ENCODE results near the gene VSIG10L. TPM values are rescaled to one million over a fixed set of nuclear protein-coding genes. Genes with fewer than 3 reads are reported as not detected.

VSIG10L gene
- total and polyA plus RNA-seq, 2 donors from 2014 or later = 1.8 to 2.2 TPM

DNA sequence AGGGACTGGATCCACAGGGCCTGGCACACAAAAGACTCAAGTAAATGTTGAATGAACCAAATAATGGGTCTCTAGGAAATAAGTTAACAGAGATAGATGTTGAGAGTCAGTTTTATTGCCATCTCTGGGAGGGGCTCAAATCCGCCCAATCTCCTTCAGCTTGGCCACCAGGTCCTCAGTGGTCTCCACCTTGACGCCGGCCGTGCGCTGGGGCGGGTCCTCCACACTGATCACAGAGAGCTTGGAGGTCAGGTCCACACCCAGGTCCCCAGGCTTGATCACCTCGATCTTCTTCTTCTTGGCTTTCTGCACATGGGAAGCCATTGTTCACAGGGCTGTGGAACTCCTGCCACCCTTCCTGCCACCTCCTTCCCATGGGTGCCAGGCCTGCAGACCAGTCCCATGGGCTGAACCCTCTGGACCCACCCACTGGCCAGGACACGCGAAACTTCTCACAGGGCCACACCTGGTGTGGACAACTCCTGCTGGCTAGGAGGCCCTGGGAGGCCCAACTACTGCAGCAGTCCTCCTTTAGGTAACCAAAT, 3.2 kb upstream of the VSIG10L start:
- peaks cover 0 to 3% (median 0%) of the 10 kb centered on the region in 3 donors for H3K4me1 ChIP-seq (ENCODE audit: control insufficient read depth in 2 of 3, insufficient read depth in 2 of 3, low read depth in 1 of 3, low read length in 3 of 3)
- intact Hi-C loops (cut with DNase I) = no loop called here
- H3K4me3 ChIP-seq (ENCODE audit: low read length in 3 of 3) = no peak overlapping the region
- no peak overlapping the region for H3K27ac ChIP-seq (ENCODE audit: low read depth in 2 of 2, low read length in 2 of 2)
- H3K36me3 ChIP-seq (ENCODE audit: control insufficient read depth in 2 of 3, insufficient read depth in 3 of 3, low read length in 3 of 3) = peaks cover 0 to 15% (median 6%) of the 10 kb centered on the region in 3 donors
- peak in 1 of 5 donors; percentile 59 for DNase-seq
- no peak for FAIRE-seq
- no peak overlapping the region for H3K9ac ChIP-seq (ENCODE audit: low read length in 3 of 3)
- no peaks in the 10 kb centered on the region for H3K27me3 ChIP-seq (ENCODE audit: control insufficient read depth, insufficient read depth, low read length)
- TF ChIP-seq, protein P1, sequence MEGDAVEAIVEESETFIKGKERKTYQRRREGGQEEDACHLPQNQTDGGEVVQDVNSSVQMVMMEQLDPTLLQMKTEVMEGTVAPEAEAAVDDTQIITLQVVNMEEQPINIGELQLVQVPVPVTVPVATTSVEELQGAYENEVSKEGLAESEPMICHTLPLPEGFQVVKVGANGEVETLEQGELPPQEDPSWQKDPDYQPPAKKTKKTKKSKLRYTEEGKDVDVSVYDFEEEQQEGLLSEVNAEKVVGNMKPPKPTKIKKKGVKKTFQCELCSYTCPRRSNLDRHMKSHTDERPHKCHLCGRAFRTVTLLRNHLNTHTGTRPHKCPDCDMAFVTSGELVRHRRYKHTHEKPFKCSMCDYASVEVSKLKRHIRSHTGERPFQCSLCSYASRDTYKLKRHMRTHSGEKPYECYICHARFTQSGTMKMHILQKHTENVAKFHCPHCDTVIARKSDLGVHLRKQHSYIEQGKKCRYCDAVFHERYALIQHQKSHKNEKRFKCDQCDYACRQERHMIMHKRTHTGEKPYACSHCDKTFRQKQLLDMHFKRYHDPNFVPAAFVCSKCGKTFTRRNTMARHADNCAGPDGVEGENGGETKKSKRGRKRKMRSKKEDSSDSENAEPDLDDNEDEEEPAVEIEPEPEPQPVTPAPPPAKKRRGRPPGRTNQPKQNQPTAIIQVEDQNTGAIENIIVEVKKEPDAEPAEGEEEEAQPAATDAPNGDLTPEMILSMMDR (IDR thresholded peaks at IDR 0.05; ENCODE audit: borderline replicate concordance, extremely low read depth, insufficient read depth) = no peak
- H3K9me3 ChIP-seq (ENCODE audit: control insufficient read depth in 2 of 3, insufficient read depth in 1 of 3, low read length in 3 of 3) = no peaks in the 10 kb centered on the region

DNA sequence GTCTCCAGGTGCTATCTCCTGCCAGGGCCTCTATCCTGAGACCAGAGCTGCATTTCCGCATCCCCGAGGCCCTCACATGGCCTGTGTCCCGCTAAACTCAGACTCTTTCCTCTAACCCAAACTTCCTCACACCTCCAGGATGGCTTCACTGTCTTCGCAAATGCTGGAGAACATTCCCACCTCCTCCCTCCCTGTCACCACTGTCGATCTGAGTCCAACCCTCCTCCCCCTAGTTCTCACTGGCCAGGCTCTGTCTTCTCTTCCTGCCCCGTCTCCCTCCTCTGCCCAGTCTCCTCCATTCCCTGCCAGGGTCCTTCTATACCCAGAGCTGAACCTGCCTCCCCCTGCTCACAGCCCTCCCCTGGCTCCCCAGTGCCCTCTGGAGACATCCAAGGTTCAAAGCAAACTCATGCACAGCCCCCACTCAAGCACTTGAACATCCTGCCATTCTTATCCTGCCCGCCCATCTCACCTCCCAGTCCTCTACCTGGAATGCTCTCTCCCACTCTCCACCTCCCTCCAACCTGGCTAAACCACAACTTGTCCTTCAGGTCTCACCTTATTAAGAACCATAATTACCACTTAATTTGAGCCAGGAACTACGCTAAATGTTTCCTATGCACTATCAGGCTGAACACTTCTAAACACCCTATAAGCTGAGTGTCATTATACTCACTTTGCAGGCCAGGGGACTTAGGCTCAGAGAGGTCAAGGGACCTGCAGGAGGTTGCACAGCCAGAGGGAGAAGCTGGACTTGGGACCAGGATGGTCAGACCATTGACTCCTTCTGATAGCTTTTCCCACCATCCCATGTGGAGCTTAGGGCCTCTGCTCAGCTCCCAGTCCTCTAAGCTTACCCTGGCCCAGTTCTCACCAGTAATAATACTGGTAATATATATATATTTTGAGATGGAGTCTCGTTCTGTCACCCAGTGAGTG, 961 bp upstream of the VSIG10L start:
- no peak overlapping the region for H3K9ac ChIP-seq (ENCODE audit: low read length in 3 of 3)
- H3K4me3 ChIP-seq (ENCODE audit: low read length in 3 of 3) = no peak overlapping the region
- H3K27ac ChIP-seq (ENCODE audit: low read depth in 2 of 2, low read length in 2 of 2) = no peak overlapping the region
- peaks cover 0 to 7% (median 3%) of the 10 kb centered on the region in 3 donors for H3K4me1 ChIP-seq (ENCODE audit: control insufficient read depth in 2 of 3, insufficient read depth in 2 of 3, low read depth in 1 of 3, low read length in 3 of 3)
- DNase-seq = peak in 1 of 5 donors; percentile 41
- H3K9me3 ChIP-seq (ENCODE audit: control insufficient read depth in 2 of 3, insufficient read depth in 1 of 3, low read length in 3 of 3) = no peaks in the 10 kb centered on the region
- FAIRE-seq = no peak
- no peaks in the 10 kb centered on the region for H3K27me3 ChIP-seq (ENCODE audit: control insufficient read depth, insufficient read depth, low read length)
- H3K36me3 ChIP-seq (ENCODE audit: control insufficient read depth in 2 of 3, insufficient read depth in 3 of 3, low read length in 3 of 3) = peaks cover 0 to 10% (median 4%) of the 10 kb centered on the region in 3 donors
- TF ChIP-seq, protein P1 (IDR thresholded peaks at IDR 0.05; ENCODE audit: borderline replicate concordance, extremely low read depth, insufficient read depth) = no peak
- intact Hi-C loops (cut with DNase I) = no loop called here

DNA sequence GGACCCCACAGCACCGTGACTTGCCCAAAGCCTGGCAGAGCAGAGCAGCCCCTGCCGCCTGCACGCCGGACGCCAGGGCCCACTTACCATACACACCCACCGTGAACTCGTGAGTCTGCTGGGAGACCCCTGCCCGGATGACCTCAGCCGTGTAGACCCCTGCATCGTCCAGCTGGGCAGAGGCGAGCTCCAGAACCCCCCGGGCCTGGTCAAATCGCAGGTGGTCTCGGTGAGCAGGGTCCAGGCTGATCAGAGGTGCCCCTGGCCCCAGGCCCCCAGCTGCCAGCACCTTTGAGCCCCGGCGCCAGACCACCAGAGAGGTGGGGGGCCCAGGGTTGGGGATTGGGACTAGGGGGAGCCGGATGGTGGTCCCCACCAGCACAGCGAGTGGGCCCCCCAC, 873 bp downstream of the VSIG10L start:
- H3K9me3 ChIP-seq (ENCODE audit: control insufficient read depth in 2 of 3, insufficient read depth in 1 of 3, low read length in 3 of 3) = no peaks in the 10 kb centered on the region
- FAIRE-seq = no peak
- no peak overlapping the region for H3K4me3 ChIP-seq (ENCODE audit: low read length in 3 of 3)
- H3K27me3 ChIP-seq (ENCODE audit: control insufficient read depth, insufficient read depth, low read length) = no peaks in the 10 kb centered on the region
- DNase-seq = peak in 1 of 5 donors; percentile 77
- no peak overlapping the region for H3K9ac ChIP-seq (ENCODE audit: low read length in 3 of 3)
- H3K4me1 ChIP-seq (ENCODE audit: control insufficient read depth in 2 of 3, insufficient read depth in 2 of 3, low read depth in 1 of 3, low read length in 3 of 3) = peaks cover 0 to 7% (median 0%) of the 10 kb centered on the region in 3 donors
- intact Hi-C loops (cut with DNase I) = no loop called here
- TF ChIP-seq, protein P1 (IDR thresholded peaks at IDR 0.05; ENCODE audit: borderline replicate concordance, extremely low read depth, insufficient read depth) = no peak
- no peak overlapping the region for H3K27ac ChIP-seq (ENCODE audit: low read depth in 2 of 2, low read length in 2 of 2)
- peaks cover 0 to 7% (median 0%) of the 10 kb centered on the region in 3 donors for H3K36me3 ChIP-seq (ENCODE audit: control insufficient read depth in 2 of 3, insufficient read depth in 3 of 3, low read length in 3 of 3)
